GM12891 (cell line): ENCODE measurements around the gene YY1.
A peak's percentile ranks its signal among the peaks of the same experiment; 100 is the strongest.
"Not testable (repeated sequence)": the region's sequence is repeated elsewhere in the genome, so short reads cannot be mapped to it uniquely, and the experiment has no call there.

Source experiments
- DNase-seq: peaks from one replicate; pipeline ENCODE4 v3.0.0; 2011; ENCODE audit warnings: low spot score; ENCODE audit not compliant: insufficient read length
- FAIRE-seq: peaks from 2 replicates; lab custom pipeline; 2011; peaks lifted over from hg19 to GRCh38; lab: Jason Lieb, UNC
- PAX5 ChIP-seq: IDR thresholded peaks from 2 replicates; pipeline ENCODE4 v1.6.1; 2011; ENCODE audit warnings: low read length, moderate library complexity, mild to moderate bottlenecking; ENCODE audit not compliant: insufficient read depth, severe bottlenecking
- POLR2A ChIP-seq: IDR thresholded peaks from 2 replicates; pipeline ENCODE4 v1.6.1; 2011; ENCODE audit warnings: low read depth, low read length, control low read depth
- POLR2AphosphoS5 ChIP-seq: IDR thresholded peaks from 2 replicates; pipeline ENCODE4 v1.6.1; 2011; ENCODE audit warnings: low read depth, low read length, control low read depth
- POU2F2 ChIP-seq: IDR thresholded peaks from 2 replicates; pipeline ENCODE4 v1.6.1; 2011; ENCODE audit warnings: low read depth, mild to moderate bottlenecking, control low read depth, low read length, moderate library complexity
- SPI1 ChIP-seq: IDR thresholded peaks from 2 replicates; pipeline ENCODE4 v1.6.1; 2011; ENCODE audit warnings: low read depth, low read length, control low read depth
- TAF1 ChIP-seq: IDR thresholded peaks from 2 replicates; pipeline ENCODE4 v1.6.1; 2011; ENCODE audit warnings: low read depth, low read length, control low read depth

The YY1 gene

GRCh38 chr14:100296106-100296651 lies 57.2 kb downstream of the YY1 start:
- TF ChIP-seq POLR2A = no peak
- TF ChIP-seq POU2F2 = no peak
- TF ChIP-seq TAF1 = no peak
- DNase-seq (no peak), FAIRE-seq (no peak)

- FAIRE-seq = peak; percentile 23
- DNase-seq = not testable (repeated sequence)
These were observed 57.8 kb downstream of the YY1 start for GRCh38 chr14:100296729-100297128.

- DNase-seq (peak; percentile 91), FAIRE-seq (peak; percentile 89)
- TF ChIP-seq POLR2A = no peak
- TF ChIP-seq PAX5 = no peak
- no peak for TF ChIP-seq POU2F2
- TF ChIP-seq POLR2AphosphoS5 = no peak
- peak; percentile 99 for TF ChIP-seq SPI1
- TF ChIP-seq TAF1 = no peak
These were observed 58.7 kb downstream of the YY1 start for GRCh38 chr14:100297320-100298300.

DNA sequence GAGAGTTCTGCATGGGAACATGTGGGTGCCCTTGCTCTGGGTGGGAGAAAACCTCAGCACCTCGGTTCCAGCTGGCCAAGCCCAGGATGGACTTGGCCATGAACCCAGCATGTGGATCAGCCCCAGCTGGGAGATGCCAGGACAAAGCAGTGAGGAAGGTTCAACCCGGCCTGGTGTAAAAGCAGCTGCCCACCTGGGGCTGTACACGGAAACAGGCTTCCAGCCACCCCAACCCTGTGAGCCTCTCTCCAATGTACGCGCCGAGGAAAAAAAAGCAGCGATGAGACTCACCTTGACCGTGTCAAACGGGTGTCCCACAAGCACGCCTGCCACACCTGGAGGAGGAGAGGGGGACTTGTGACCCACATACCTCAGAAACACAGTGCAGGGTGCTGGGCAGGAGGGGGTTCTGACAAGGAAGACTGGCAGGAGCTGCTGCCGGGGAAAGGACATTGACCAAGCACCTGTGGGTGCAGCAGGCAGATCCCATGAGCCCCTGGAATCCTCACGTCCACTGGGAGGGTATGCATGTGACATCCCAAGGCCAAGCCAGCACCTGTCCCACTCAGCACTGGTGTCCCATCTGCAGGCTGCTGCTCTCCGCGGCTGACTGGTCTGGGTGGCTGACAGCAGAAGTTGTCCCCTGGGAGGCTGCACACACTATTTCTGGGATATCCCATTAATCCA lies 59.8 kb downstream of the YY1 start:
- no peak for FAIRE-seq
- TF ChIP-seq TAF1 = no peak
- TF ChIP-seq POU2F2 = no peak
- TF ChIP-seq POLR2A = no peak
- TF ChIP-seq POLR2AphosphoS5 = no peak
- no peak for TF ChIP-seq SPI1
- TF ChIP-seq PAX5 = no peak
- no peak for DNase-seq

DNA sequence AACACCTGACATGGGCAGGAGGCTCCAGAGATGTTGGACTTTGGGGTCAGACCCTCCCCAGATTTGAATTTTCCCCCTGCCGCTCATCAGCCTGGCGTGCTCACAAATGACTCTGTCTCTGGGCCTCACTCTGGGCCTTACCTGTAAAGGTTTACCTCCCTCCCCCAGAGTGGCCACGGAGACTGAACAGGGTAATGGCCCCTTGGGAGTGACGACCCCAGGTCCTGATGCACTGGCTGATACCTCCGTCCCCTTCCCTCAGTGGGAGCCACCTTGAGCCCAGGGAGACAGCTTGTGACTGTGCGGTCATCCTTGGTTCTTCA lies 60.3 kb downstream of the YY1 start:
- no peak for FAIRE-seq
- no peak for DNase-seq

GRCh38 chr14:100302616-100303015 lies 63.7 kb downstream of the YY1 start:
- FAIRE-seq (no peak), DNase-seq (no peak)
- TF ChIP-seq POU2F2 (no peak), POLR2AphosphoS5 (no peak)

More for the DNA sequence above, 60.3 kb downstream of the YY1 start:
- TF ChIP-seq POU2F2 (no peak), SPI1 (no peak), TAF1 (no peak), PAX5 (no peak), POLR2AphosphoS5 (no peak), POLR2A (no peak)

- FAIRE-seq = peak; percentile 35
- no peak for DNase-seq
- TF ChIP-seq POLR2AphosphoS5 (no peak), TAF1 (no peak)
These were observed 64.2 kb downstream of the YY1 start for GRCh38 chr14:100303179-100303578.

- FAIRE-seq (no peak), DNase-seq (no peak)
- TF ChIP-seq POU2F2 = no peak
- no peak for TF ChIP-seq POLR2A
- no peak for TF ChIP-seq SPI1
- TF ChIP-seq TAF1 = no peak
- no peak for TF ChIP-seq POLR2AphosphoS5
- no peak for TF ChIP-seq PAX5
These were observed 65.0 kb downstream of the YY1 start for GRCh38 chr14:100303925-100304324.

DNA sequence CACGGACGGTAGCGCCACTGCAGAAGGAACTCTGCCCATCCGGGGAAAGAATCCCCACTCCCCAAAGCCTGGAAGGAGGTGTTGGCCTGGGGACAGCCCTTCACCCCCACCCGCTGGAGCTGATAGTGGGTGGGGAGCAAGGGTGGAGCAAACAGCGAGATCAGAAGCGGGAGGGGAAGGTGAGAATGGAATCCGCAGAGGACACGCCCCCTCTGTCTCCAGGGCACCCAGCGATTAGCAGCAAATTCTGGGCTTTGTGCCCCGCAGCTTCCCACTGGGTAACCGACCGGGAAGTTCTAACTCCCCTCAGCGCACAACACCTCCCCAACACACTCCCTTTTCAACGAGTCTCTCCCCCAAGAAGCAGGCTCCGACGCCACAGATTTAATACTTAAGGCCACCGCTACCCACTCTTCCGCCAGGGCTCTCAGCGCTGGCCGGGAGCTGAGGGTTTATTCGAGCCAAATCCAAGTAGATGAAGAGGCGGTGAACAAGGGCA lies 65.9 kb downstream of the YY1 start:
- TF ChIP-seq POU2F2 (no peak), SPI1 (no peak), TAF1 (no peak), PAX5 (no peak), POLR2AphosphoS5 (no peak), POLR2A (no peak)
- FAIRE-seq (peak; percentile 73), DNase-seq (no peak)
